Measurements from ENCODE around the gene HLCS.
"Not testable (repeated sequence)": the region's sequence is repeated elsewhere in the genome, so short reads cannot be mapped to it uniquely, and the experiment has no call there.

Gene HLCS

DNA sequence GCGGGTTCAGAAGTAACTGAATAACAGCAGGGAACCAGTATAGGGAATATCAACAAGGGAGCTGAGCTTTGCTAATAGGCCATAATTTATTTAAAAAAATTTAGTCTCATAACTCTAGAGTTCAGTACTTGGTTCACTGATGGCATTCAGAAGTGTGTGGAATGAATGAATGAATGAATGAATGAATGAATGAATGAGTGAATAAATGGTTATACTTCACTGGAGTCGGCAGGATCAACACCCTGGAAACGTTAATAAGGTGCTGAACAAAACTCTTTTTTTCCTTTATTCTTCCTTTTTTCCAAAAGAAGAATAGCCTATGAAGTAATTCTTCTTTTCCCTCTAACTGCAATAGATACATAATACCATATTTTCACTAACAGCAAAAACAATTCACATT is 138.3 kb downstream of the HLCS start:
- DNase-seq (ENCODE audit: low spot score), result no peak
- H3K27ac ChIP-seq, result no peak overlapping the region
- TF ChIP-seq, protein P1, sequence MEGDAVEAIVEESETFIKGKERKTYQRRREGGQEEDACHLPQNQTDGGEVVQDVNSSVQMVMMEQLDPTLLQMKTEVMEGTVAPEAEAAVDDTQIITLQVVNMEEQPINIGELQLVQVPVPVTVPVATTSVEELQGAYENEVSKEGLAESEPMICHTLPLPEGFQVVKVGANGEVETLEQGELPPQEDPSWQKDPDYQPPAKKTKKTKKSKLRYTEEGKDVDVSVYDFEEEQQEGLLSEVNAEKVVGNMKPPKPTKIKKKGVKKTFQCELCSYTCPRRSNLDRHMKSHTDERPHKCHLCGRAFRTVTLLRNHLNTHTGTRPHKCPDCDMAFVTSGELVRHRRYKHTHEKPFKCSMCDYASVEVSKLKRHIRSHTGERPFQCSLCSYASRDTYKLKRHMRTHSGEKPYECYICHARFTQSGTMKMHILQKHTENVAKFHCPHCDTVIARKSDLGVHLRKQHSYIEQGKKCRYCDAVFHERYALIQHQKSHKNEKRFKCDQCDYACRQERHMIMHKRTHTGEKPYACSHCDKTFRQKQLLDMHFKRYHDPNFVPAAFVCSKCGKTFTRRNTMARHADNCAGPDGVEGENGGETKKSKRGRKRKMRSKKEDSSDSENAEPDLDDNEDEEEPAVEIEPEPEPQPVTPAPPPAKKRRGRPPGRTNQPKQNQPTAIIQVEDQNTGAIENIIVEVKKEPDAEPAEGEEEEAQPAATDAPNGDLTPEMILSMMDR (IDR thresholded peaks at IDR 0.05), result no peak
- H3K4me3 ChIP-seq, result no peak overlapping the region

DNA sequence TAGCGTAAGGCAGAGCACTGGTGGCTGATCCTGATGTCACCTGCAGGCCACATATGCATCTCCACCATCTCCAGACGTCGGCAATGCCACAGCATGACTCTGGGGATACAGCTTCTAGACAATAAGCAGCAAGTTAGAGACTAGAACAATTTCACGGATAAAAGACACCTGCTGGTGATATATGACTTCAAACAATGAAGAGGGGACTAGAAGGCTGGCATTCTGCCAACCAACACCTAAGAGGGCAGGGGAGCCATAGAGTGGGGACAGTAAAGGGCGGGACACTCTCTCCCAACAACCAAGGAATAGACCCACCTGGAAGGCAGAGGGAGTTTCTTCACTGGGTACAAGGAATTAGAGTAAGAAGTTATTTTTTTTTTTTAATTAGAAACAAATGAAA is 140.8 kb downstream of the HLCS start:
- no peak overlapping the region for H3K4me3 ChIP-seq
- no peak for DNase-seq (ENCODE audit: low spot score)
- no peak overlapping the region for H3K27ac ChIP-seq
- TF ChIP-seq, protein P1 (IDR thresholded peaks at IDR 0.05), result no peak

DNA sequence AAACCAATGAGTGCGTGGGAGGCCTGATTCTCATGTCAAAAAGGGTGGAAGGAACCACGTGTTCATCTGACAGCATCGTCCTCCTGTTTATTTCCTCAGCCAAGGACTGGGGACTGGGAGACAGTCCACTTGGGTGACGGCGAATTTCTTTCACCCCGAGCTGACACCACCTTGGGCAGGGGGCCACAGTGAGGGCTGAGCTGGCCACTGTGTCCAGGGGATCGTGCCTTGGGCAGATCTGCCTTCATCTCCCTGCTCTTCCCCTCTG is 145.5 kb downstream of the HLCS start:
- TF ChIP-seq, protein P1 (IDR thresholded peaks at IDR 0.05), result no peak
- no peak overlapping the region for H3K4me3 ChIP-seq
- DNase-seq (ENCODE audit: low spot score), result no peak
- H3K27ac ChIP-seq, result no peak overlapping the region

DNA sequence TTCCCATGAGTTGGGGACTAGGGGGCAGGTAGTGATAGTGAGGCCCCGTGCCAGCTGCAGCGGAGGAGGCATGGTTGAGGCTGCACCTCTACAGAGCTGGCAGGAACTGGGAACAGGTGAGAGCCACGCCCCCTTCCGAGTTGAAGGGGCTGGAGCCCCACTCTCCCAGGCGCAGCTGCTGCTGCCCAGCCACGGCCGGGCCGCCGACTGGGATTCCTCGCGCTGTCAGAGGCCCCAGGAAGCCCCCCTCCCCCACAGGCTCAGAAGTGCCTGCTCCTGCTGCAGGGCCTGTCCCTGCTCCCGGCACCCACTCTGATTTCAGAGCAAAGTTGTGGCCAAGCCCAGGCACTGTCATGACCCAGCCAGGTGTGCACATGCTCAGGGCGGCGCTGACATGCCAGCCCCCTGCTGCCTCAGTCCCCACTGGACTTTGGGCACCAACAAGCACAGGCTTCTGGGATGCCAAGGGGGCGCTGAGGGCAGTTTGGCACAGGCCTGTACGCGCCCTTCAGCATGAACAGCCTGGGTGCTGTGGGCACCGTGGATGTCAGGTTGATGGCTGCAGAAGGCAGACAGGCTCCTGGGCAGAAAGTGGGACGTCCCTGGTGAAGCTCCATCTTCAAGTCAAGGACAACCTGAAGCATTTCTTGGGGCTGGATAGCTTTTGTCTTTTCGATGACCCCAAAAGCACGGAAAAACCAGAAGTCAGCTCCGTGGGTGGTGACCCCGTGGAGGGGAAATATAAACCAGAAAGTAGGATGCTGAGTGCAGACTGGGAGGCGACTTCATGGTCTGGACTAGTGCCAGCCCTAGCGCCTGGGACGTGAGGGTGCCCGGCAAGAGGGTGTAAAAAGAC is 146.1 kb downstream of the HLCS start:
- no peak for DNase-seq (ENCODE audit: low spot score)
- TF ChIP-seq, protein P1 (IDR thresholded peaks at IDR 0.05), result no peak
- Histone ChIP-seq H3K4me3 (no peak overlapping the region), H3K27ac (no peak overlapping the region)

DNA sequence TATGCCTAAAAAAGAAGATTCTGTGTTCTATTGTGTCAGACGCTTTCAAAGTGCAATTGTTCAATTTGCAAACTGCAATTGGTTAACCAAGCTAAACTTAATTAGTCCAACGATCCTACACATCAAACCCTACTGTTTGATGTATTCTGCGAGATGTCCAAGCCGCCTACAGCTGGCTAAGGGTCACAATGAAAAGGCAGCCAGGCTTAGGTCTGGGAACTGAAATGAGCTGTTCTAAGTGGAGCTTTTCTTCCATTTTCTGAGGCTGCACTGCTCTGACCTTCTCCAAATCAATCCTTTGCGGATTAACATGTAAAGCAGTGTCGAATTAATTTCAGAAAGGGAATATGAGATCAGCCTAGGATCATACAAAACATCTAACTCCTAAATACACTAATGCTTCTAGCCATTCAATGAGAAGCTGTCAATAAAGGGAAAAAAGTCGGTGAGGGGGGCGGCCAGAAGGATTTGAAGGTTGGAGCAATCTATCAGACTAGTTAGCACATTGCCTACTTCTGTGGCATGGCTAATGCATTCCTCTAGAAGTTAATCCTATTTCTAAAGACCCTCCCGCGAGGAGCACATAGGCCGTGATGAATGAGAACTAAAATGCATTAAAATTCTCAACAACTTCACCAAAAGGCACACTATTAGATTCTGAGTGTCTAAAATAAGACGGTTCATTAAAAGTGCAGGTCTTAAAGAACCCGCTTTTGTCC is 148.6 kb downstream of the HLCS start:
- no peak overlapping the region for H3K27ac ChIP-seq
- DNase-seq (ENCODE audit: low spot score), result no peak

DNA sequence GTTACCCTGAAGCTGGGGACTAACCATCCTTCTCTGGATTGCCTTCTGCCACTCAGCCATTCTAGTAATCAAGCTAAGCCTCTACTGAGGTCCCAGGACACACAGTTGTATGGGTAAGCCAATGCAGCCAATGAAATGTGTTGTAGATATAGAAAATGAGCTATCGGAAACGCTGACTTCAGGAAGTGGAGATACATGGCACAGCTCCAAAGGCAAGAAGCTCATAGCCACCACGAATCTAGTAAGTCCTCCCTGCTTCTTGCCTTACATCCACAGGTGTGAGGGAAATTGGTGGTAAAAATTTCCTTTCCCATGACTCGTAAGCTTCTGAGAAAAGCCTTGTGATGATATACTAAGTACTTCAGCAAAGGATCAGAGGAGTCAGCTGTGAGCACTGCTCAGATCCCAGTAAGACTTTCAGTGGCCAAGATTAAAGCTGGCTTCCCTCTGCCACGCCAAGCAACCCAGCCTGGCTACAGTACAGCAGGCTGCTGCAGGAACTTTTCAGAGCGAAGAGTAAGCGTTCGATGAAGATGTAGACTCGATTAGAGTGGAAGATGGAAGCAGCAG is 149.8 kb downstream of the HLCS start:
- TF ChIP-seq, protein P1 (IDR thresholded peaks at IDR 0.05), result no peak
- no peak for DNase-seq (ENCODE audit: low spot score)
- H3K4me3 ChIP-seq, result no peak overlapping the region
- no peak overlapping the region for H3K27ac ChIP-seq

More for the DNA sequence above, 148.6 kb downstream of the HLCS start:
- TF ChIP-seq, protein P1 (IDR thresholded peaks at IDR 0.05), result no peak
- H3K4me3 ChIP-seq, result no peak overlapping the region

DNA sequence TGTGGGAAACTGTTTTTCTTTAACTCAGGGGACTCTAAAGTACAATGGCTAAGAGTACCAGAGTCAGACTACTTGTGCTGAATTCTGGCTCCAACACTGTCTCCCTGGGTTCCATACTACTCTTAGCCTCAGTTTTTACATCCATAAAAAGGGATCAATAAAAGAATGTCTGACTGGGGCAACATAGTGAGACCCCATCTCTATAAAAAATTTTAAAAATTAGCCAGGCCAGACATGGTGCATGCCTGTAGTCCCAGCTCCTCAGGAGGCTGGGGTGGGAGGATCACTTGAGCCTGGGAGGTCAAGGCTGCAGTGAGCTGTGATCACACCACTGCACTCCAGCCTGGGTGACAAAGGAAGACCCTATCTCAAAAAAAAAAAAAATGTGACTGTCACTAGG is 150.4 kb downstream of the HLCS start:
- H3K27ac ChIP-seq; DNase-seq (ENCODE audit: low spot score); H3K4me3 ChIP-seq: not testable (repeated sequence)

All from coronary artery (tissue), 2 donors.